ENCODE results near the gene GALNT18.

DNA sequence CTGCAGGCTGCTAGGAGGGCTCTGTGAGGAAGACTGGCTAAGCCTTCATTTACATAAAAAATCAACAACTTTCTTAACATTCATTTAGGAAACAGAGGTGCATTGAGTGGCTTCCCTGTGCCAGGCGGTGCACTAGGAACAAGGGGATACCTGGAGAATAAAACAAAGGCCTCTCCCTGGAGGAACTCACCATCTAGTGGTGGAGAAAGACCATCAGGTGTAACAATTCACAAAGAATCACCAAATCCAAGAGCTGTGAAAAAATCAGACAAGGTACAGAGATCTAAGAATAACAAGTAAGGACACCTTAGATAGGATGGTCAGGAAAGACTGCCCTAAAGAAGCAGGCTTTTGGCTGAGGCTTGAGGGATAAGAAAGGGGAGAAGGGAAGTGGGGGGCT lies 309.1 kb downstream of the GALNT18 start:
- no peak for TF ChIP-seq POLR2A (IDR thresholded peaks at IDR 0.05)
- TF ChIP-seq, protein P1, sequence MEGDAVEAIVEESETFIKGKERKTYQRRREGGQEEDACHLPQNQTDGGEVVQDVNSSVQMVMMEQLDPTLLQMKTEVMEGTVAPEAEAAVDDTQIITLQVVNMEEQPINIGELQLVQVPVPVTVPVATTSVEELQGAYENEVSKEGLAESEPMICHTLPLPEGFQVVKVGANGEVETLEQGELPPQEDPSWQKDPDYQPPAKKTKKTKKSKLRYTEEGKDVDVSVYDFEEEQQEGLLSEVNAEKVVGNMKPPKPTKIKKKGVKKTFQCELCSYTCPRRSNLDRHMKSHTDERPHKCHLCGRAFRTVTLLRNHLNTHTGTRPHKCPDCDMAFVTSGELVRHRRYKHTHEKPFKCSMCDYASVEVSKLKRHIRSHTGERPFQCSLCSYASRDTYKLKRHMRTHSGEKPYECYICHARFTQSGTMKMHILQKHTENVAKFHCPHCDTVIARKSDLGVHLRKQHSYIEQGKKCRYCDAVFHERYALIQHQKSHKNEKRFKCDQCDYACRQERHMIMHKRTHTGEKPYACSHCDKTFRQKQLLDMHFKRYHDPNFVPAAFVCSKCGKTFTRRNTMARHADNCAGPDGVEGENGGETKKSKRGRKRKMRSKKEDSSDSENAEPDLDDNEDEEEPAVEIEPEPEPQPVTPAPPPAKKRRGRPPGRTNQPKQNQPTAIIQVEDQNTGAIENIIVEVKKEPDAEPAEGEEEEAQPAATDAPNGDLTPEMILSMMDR (IDR thresholded peaks at IDR 0.05) = no peak

All from body of pancreas (tissue), 4 donors.